H9 (cell line): Measurements from ENCODE around the gene TFAM. TPM values are rescaled to one million over a fixed set of nuclear protein-coding genes. Genes with fewer than 3 reads are reported as not detected.

Source experiments
- DNase-seq: peaks from one replicate; pipeline ENCODE4 v3.0.0-alpha.2; 2017
- H2AFZ ChIP-seq: one replicate; pipeline ENCODE4 v1.6.1; 2013; ENCODE audit warnings: mild to moderate bottlenecking, low read length, control low read depth, moderate library complexity
- H2AK5ac ChIP-seq: 2 replicates; pipeline ENCODE4 v1.6.1; 2013; ENCODE audit warnings: low read length, control low read depth, mixed read lengths; ENCODE audit not compliant: insufficient read length
- H2BK120ac ChIP-seq: one replicate; pipeline ENCODE4 v1.6.1; 2013; ENCODE audit warnings: low read depth, mild to moderate bottlenecking, low read length, control low read depth, inconsistent platforms; ENCODE audit not compliant: poor library complexity, severe bottlenecking
- H2BK12ac ChIP-seq: 2 replicates; pipeline ENCODE4 v1.6.1; 2013; ENCODE audit warnings: low read length, control low read depth, mixed read lengths, low read depth; ENCODE audit not compliant: insufficient read length
- H2BK15ac ChIP-seq: 2 replicates; pipeline ENCODE4 v1.6.1; 2013; ENCODE audit warnings: low read depth, low read length, control low read depth
- H2BK20ac ChIP-seq: one replicate; pipeline ENCODE4 v1.6.1; 2013; ENCODE audit warnings: low read depth, mild to moderate bottlenecking, low read length, control low read depth, inconsistent platforms; ENCODE audit not compliant: poor library complexity, severe bottlenecking
- H2BK5ac ChIP-seq: 2 replicates; pipeline ENCODE4 v1.6.1; 2013; ENCODE audit warnings: low read length, control low read depth, mixed read lengths; ENCODE audit not compliant: insufficient read length
- H3K14ac ChIP-seq: 2 replicates; pipeline ENCODE4 v1.6.1; 2013; ENCODE audit warnings: low read length, control low read depth; ENCODE audit not compliant: insufficient read depth
- H3K18ac ChIP-seq: 2 replicates; pipeline ENCODE4 v1.6.1; 2013; ENCODE audit warnings: low read depth, mild to moderate bottlenecking, mixed read lengths, low read length, control low read depth; ENCODE audit not compliant: insufficient read length
- H3K23ac ChIP-seq: 2 replicates; pipeline ENCODE4 v1.6.1; 2013; ENCODE audit warnings: low read length, control low read depth, mixed read lengths, low read depth; ENCODE audit not compliant: insufficient read length
- H3K23me2 ChIP-seq: 2 replicates; pipeline ENCODE4 v1.6.1; 2013; ENCODE audit warnings: low read depth, mild to moderate bottlenecking, mixed read lengths, low read length, control low read depth; ENCODE audit not compliant: insufficient read length, poor library complexity, severe bottlenecking
- H3K27ac ChIP-seq: 2 replicates; pipeline ENCODE4 v1.5.1; 2013; ENCODE audit warnings: low read length, control low read depth, mixed read lengths, low read depth; ENCODE audit not compliant: insufficient read length
- H3K27me3 ChIP-seq: 2 replicates; pipeline ENCODE4 v1.6.1; 2013; ENCODE audit warnings: low read length, control low read depth, inconsistent platforms; ENCODE audit not compliant: insufficient read depth
- H3K4ac ChIP-seq: 2 replicates; pipeline ENCODE4 v1.6.1; 2013; ENCODE audit warnings: low read depth, mild to moderate bottlenecking, control low read depth, inconsistent platforms, low read length, moderate library complexity
- H3K4me1 ChIP-seq: 2 replicates; pipeline ENCODE4 v1.6.1; 2013; ENCODE audit warnings: low read length, control low read depth, inconsistent platforms; ENCODE audit not compliant: insufficient read depth
- H3K4me2 ChIP-seq: 2 replicates; pipeline ENCODE4 v1.6.1; 2013; ENCODE audit warnings: low read length, control low read depth, mixed read lengths; ENCODE audit not compliant: insufficient read length, insufficient read depth
- H3K56ac ChIP-seq: 2 replicates; pipeline ENCODE4 v1.6.1; 2013; ENCODE audit warnings: low read depth, mild to moderate bottlenecking, mixed read lengths, low read length, control low read depth; ENCODE audit not compliant: insufficient read length
- H3K79me1 ChIP-seq: 2 replicates; pipeline ENCODE4 v1.6.1; 2013; ENCODE audit warnings: low read depth, mild to moderate bottlenecking, moderate library complexity, low read length, control low read depth, inconsistent platforms; ENCODE audit not compliant: insufficient read depth, poor library complexity, severe bottlenecking
- H3K79me2 ChIP-seq: 2 replicates; pipeline ENCODE4 v1.6.1; 2013; ENCODE audit warnings: low read length, control low read depth, inconsistent platforms; ENCODE audit not compliant: insufficient read depth
- H3K9ac ChIP-seq: 2 replicates; pipeline ENCODE4 v1.6.1; 2013; ENCODE audit warnings: low read length, control low read depth, mixed read lengths; ENCODE audit not compliant: insufficient read length; ENCODE audit errors: extremely low read depth
- H3K9me3 ChIP-seq: one replicate; pipeline ENCODE4 v1.6.1; 2013; ENCODE audit warnings: low read depth, low read length, inconsistent platforms; ENCODE audit not compliant: control insufficient read depth
- H3T11ph ChIP-seq: one replicate; pipeline ENCODE4 v1.6.1; 2013; ENCODE audit warnings: mild to moderate bottlenecking, low read length, control low read depth, inconsistent platforms
- H4K20me1 ChIP-seq: one replicate; pipeline ENCODE4 v1.6.1; 2013; ENCODE audit not compliant: control insufficient read depth, insufficient read length, insufficient read depth
- H4K5ac ChIP-seq: 2 replicates; pipeline ENCODE4 v1.6.1; 2013; ENCODE audit warnings: low read depth, mild to moderate bottlenecking, mixed read lengths, low read length, control low read depth; ENCODE audit not compliant: insufficient read length
- H4K8ac ChIP-seq: replicated peaks from 2 replicates; pipeline ENCODE4 v1.6.1; 2013; ENCODE audit warnings: low read length, control low read depth, mixed read lengths, low read depth; ENCODE audit not compliant: insufficient read length
- H4K91ac ChIP-seq: 2 replicates; pipeline ENCODE4 v1.6.1; 2013; ENCODE audit warnings: low read depth, mild to moderate bottlenecking, moderate library complexity, mixed read lengths, low read length, control low read depth; ENCODE audit not compliant: insufficient read length
- H3K27ac Mint-ChIP-seq, 3 experiments: 2 replicates in 2 of 3; 3 replicates in 1 of 3; pipeline ENCODE4 v1.8.0; 2020 to 2021; ENCODE audit warnings: mixed read lengths in 3 of 3, mild to moderate bottlenecking in 1 of 3, moderate library complexity in 1 of 3
- H3K27me3 Mint-ChIP-seq: 2 replicates; pipeline ENCODE4 v1.8.0; 2021; ENCODE audit warnings: low read depth, mild to moderate bottlenecking, moderate library complexity, mixed read lengths
- H3K36me3 Mint-ChIP-seq, 3 experiments: 2 replicates in 2 of 3; 3 replicates in 1 of 3; pipeline ENCODE4 v1.8.0; 2020 to 2021; ENCODE audit warnings: low read depth in 3 of 3, mixed read lengths in 3 of 3; ENCODE audit not compliant: insufficient read depth in 1 of 3
- H3K4me1 Mint-ChIP-seq, 2 experiments: 2 replicates each; pipeline ENCODE4 v1.8.0; 2020; ENCODE audit warnings: mixed read lengths in 2 of 2
- H3K4me3 Mint-ChIP-seq, 2 experiments: 2 replicates in 1 of 2; 3 replicates in 1 of 2; pipeline ENCODE4 v1.8.0; 2020 to 2021; ENCODE audit warnings: mild to moderate bottlenecking in 2 of 2, mixed read lengths in 2 of 2, moderate library complexity in 1 of 2
- H3K9me3 Mint-ChIP-seq, 2 experiments: 2 replicates in 1 of 2; 3 replicates in 1 of 2; pipeline ENCODE4 v1.8.0; 2020; ENCODE audit warnings: mild to moderate bottlenecking in 2 of 2, mixed read lengths in 2 of 2, moderate library complexity in 1 of 2
- CTCF ChIP-seq: fragments of 200-600 bp; sonication (generic); conservative IDR thresholded peaks from 3 replicates; pipeline ENCODE4 v1.8.0; 2021; ENCODE audit warnings: antibody characterized with exemption, mild to moderate bottlenecking
- WGBS: extraction: QIAGEN DNeasy Blood & Tissue Kit; methylation state at CpG from one replicate; pipeline ENCODE4 v1.1.7; 2013; ENCODE audit warnings: missing lambda C conversion rate, low lambda C conversion rate, mixed read lengths; ENCODE audit not compliant: insufficient read length; ENCODE audit errors: extremely low coverage; 5-methylcytosine and 5-hydroxymethylcytosine counted together
- total RNA-seq: library from RNA; stranded (reverse); gene quantifications from 2 replicates; pipeline ENCODE4 v1.2.1, GENCODE V29; 2021

TFAM gene
- total RNA-seq, 1 experiment from 2014 or later: 144 TPM

GRCh38 chr10:58384544-58384998 is 639 bp upstream of the TFAM start:
- H3K23me2 ChIP-seq: no peaks in the 10 kb centered on the region
- no peak overlapping the region for H2BK12ac ChIP-seq
- peaks cover 9% of the 10 kb centered on the region; the same call in 1 of the 2 replicates for H3K79me2 ChIP-seq
- no peaks in the 10 kb centered on the region for H3K4me1 ChIP-seq
- H3K18ac ChIP-seq: no peak overlapping the region
- no peak overlapping the region for H2AFZ ChIP-seq
- H2AK5ac ChIP-seq: no peak overlapping the region
- peaks cover 12 to 15% of the 10 kb centered on the region in 2 experiments for H3K4me1 Mint-ChIP-seq
- no peak overlapping the region for H3K14ac ChIP-seq
- H2BK120ac ChIP-seq: no peak overlapping the region
- no peaks in the 10 kb centered on the region; a peak in 1 of 5 replicates for H3K9me3 Mint-ChIP-seq
- H4K8ac ChIP-seq: no peak overlapping the region
- H4K20me1 ChIP-seq: no peaks in the 10 kb centered on the region
- H3K4ac ChIP-seq: no peak overlapping the region
- H3K4me2 ChIP-seq: peak overlapping the region; percentile 67
- no peaks in the 10 kb centered on the region for H3K27me3 ChIP-seq
- H2BK5ac ChIP-seq: no peak overlapping the region
- no peak overlapping the region for H2BK15ac ChIP-seq
- H3K27ac ChIP-seq: no peak overlapping the region
- no peak overlapping the region for H4K91ac ChIP-seq
- no peak overlapping the region for H3K23ac ChIP-seq
- peaks cover 16 to 37% (median 32%) of the 10 kb centered on the region in 3 experiments for H3K36me3 Mint-ChIP-seq
- peak overlapping the region; percentile 64 for H3K9ac ChIP-seq
- H3K4me3 Mint-ChIP-seq: peak overlapping the region; percentile 98 to 99
- H3K56ac ChIP-seq: no peak overlapping the region
- peaks cover 3% of the 10 kb centered on the region for H3K27me3 Mint-ChIP-seq
- no peak for TF ChIP-seq CTCF
- H4K5ac ChIP-seq: no peak overlapping the region
- no peak for DNase-seq
- no peaks in the 10 kb centered on the region for H3K9me3 ChIP-seq
- no peak overlapping the region for H3T11ph ChIP-seq
- no peaks in the 10 kb centered on the region for H3K79me1 ChIP-seq
- H3K27ac Mint-ChIP-seq: 0 out of 7 replicates have a peak overlapping the region, but pooled peaks of 1 of the 3 experiments have one; percentile 31
- no CpG with 5 or more reads among the region's 12 CpGs for WGBS
- H2BK20ac ChIP-seq: no peak overlapping the region
